ENCODE data around the gene MET. TPM values are rescaled to one million over a fixed set of nuclear protein-coding genes. Genes with fewer than 3 reads are reported as not detected.
"Not testable (repeated sequence)": the region's sequence is repeated elsewhere in the genome, so short reads cannot be mapped to it uniquely, and the experiment has no call there.

The MET gene
- total RNA-seq = 59.4 TPM

DNA sequence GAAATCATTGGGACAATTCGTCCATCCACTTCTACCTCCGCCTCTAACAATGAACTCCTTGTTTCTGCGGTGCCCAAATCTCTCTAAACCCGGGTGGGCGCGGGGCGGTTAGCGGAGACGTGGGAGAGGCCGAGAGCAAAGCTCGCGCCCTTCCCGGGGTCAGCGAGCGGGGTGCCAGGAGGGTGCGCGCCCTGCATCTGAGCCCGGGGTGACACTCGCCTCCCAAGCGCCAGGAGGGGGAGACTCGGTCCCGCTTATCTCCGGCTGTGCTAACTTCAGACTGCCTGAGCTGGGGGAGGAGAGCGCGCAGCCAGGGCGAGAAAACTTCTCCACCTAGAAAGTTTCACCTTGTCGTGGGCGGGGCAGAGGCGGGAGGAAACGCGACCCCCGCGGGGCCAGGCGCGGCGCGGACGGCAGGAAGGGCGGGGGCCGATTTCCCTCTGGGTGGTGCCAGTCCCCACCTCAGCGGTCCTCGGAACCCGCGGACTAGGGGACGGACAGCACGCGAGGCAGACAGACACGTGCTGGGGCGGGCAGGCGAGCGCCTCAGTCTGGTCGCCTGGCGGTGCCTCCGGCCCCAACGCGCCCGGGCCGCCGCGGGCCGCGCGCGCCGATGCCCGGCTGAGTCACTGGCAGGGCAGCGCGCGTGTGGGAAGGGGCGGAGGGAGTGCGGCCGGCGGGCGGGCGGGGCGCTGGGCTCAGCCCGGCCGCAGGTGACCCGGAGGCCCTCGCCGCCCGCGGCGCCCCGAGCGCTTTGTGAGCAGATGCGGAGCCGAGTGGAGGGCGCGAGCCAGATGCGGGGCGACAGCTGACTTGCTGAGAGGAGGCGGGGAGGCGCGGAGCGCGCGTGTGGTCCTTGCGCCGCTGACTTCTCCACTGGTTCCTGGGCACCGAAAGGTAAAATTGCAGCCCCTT, at the start of gene MET:
Gene MET, plus strand, starts transcription at position 516 of the 915 bp plus-strand sequence. CDS start 26,889 bp downstream, outside the sequence.
- peak; percentile 80 for DNase-seq (ENCODE audit: low spot score)

GRCh38 chr7:116626886-116627285, 45.1 kb upstream of the MET start:
- DNase-seq (ENCODE audit: low spot score) = no peak

DNA sequence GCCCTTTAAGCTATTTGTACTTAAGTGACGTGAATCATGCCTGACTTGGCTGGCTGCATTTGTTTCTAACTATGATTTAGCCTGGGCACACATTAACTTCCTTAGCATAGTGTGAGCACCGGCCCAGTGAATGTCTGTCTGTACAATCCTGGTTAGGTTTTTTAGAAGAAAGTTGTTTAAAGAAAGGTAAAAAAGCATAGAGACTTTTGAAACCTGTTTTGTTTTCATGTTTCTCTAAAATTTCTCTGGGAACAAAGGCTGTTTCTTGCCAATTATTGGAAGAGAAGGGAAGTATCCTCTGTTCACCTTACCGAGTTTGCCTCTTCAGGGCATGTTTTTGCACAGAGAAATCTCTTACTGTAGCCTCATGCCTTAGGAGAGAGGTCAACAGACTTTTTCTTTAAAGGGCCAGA, 42.9 kb upstream of the MET start:
- DNase-seq (ENCODE audit: low spot score) = peak; percentile 64

DNA sequence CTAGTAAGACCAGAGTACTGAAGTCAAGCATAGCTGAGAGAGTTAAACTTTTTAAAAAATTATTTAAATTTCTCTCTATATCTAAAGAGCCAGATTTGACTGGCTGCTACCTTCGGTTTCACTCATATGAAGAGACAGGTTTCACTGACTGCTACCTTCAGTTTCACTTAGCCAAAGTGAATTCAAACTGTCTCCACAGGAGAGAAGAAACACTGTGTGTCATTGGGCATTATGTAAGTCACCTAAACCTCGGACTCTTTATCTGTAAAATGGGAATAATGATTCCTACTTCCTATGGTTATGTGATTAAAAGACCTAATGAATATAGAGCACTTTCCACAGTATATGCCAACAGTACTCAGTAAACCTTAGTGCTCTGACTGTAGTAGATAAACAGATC, 41.6 kb upstream of the MET start:
- DNase-seq (ENCODE audit: low spot score) = no peak

- DNase-seq (ENCODE audit: low spot score) = peak; percentile 84
Observed at GRCh38 chr7:116630932-116631671, 40.9 kb upstream of the MET start.

- no peak for DNase-seq (ENCODE audit: low spot score)
Observed at GRCh38 chr7:116631676-116632075, 40.3 kb upstream of the MET start.

DNA sequence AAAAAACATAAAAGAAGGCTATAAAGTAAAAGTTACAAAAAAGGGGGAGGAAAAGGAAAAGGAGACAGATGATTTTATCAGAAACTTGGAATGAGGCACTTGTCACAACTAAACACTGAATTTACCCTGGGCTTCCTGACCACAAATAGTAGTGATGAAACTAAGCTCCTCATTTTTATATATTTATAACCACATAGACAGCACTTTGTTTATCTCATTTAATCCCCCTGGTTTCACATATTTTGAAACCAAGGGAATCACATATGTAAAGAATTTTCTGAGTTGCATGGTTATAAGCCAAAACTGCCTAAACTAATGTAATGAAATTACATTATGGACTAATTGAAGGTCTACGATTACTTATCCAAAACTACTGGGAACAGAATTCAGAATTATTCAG, 39.6 kb upstream of the MET start:
- no peak for DNase-seq (ENCODE audit: low spot score)

DNA sequence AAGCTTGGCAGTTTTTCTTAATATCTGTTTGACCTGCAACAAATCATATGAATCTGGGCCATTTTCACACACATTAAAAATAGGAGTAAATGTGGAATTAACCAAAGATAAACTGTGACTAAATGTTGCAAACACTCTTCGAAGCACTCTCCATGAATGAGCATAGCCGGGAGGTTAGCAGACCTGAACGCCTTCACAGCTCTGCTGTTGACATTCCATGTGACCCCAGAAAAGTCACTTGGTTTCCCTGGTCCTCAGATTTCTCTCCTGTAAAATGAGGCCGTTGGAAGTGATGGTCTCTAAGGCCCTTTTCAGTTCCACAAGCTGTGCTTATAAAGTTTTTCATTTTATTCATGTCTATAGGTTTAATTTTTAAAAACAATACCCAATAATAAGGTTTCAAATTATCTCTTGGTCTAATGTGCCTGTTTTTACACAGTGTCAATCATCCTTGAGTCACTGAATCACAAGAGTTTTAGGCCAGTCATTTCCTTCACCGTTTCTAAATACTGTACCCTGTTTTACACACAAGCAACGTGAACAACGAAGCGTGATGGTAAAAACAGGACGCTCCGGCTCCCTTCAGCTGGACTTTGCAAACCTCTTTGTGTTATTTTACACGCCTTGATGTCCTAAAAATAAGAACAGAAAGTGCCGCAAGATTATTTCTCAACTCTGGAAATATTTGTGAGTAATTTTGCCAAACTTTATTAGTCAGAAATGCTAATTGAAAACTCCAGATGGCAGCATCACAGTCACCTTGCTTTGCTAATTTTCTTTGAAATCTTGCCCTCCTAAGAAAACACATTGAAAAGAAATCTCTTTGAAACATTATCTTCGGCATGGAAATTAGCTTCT, 38.6 kb upstream of the MET start:
- no peak for DNase-seq (ENCODE audit: low spot score)

DNA sequence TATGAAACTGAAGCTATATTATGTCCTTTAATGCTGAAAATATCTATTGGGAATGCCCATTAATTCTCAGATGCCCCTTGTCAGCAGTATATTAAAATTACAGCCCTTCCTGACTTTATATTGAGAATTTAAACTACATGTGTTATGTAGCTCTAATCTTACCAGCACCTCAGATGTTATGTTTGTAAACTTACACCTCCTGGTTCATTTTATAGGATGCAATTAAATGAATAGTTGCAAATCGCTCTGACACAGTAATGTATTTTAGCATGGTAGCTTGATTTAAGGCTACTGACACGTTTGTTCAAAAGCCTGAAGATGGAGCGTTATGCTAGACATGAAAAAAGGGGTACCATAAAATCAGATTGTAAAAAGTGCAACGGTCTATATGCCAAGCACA, 35.0 kb upstream of the MET start:
- no peak for DNase-seq (ENCODE audit: low spot score)

DNA sequence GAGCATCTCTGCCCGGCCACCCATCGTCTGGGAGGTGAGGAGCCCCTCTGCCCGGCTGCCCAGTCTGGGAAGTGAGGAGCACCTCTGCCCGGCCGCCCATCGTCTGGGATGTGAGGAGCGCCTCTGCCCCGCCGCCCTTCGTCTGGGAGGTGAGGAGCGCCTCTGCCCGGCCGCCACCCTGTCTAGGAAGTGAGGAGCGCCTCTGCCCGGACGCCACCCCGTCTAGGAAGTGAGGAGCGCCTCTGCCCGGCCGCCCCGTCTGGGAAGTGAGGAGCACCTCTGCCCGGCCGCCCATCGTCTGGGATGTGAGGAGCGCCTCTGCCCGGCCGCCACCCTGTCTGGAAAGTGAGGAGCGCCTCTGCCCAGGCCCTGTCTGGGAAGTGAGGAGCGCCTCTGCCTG, 33.4 kb upstream of the MET start:
- not testable (repeated sequence) for DNase-seq (ENCODE audit: low spot score)

GRCh38 chr7:116641551-116642153, 30.3 kb upstream of the MET start:
- DNase-seq (ENCODE audit: low spot score) = no peak

DNA sequence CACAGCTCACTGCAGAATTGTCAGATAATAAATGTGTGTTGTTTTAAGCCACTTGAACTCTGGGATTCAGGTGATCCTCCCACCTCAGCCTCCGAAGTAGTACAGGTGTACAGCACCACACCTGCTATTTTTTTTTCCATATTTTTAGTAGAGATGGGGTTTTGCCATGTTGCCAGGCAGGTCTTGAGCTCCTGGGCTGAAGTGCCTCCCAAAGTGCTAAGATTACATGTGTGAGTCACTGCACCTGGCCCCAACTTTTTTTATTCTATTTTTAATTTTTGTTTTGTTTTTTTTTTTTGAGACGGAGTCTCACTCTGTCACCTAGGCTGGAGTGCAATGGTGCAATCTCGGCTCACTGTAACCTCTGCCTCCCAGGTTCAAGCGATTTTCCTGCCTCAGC, 28.8 kb upstream of the MET start:
- DNase-seq (ENCODE audit: low spot score) = not testable (repeated sequence)

DNA sequence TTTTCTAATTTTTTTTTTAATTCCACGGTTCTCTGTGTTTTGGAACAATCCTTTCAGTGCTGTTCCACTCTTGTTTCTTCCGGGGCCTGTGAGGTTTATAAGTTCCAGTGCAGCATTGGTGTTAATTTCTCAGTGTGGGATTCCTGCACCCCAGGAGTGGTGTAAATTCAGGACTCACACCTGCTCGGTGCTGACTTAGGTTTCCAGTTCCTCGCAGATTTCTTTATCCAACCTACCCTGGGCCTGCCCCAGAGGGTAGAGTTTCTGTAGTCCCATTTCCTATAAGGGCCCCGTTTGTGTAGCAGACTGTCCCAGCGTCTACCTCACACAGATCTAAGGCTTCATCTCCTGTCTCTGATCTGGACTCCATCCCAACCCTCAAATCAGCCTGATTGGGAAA, 27.4 kb upstream of the MET start:
- no peak for DNase-seq (ENCODE audit: low spot score)

DNA sequence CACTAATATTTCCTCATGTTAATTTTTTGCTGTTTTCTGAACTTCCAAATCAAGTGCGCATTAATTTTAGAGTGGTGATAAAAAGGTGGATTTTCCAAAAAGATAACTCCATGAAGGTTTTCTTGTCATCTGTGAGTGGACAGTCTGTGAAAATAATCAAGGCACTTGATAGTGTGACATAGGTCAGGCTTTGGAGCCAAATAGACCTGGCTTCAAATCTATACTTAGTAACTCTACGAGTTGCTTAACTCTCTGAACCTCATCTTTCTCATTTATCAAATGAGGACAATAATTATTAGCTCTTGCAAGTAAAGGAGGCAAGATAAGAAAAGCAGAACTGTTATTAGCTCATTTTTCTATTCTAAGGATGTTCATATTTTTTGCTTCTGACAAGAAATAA, 24.7 kb upstream of the MET start:
- DNase-seq (ENCODE audit: low spot score) = no peak

DNA sequence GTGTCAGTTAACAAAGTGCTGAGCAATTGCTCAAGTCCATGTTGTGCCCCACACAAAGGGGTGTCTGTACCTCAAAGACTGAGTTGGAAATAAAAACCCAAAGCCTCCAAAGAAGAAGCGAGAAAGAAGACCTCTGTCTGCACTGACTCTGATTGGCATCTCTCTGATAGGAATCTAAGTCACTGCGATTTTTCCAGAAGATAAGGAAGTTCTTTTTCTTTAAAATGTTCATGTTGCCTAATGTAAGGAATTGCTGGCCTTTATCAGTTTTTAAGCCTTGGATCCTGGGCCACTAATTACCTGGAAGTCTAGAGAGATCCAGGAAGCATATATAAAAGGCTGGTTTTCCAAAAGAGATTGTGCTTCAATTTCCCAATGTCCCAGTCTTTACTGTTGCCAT, 24.1 kb upstream of the MET start:
- DNase-seq (ENCODE audit: low spot score) = no peak

GRCh38 chr7:116650436-116650835, 21.6 kb upstream of the MET start:
- no peak for DNase-seq (ENCODE audit: low spot score)

DNA sequence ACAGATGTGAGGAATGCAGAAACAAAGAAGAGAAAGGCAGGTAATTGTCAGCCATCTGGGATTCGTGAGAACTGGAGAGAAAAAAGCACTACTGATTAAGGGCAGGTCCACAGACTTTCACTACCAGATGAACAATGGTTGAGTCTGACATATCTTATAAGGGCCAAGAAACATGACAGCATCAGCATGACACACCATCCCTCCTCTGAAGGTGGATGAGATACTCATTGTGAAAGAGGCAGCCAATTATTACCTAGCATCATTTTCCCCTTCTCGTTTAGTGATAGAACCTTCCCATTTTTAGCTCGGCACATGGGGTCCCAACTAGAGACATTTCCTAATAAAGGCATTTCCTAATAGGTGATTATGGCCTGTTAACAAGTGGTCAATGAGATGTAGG, 19.2 kb upstream of the MET start:
- DNase-seq (ENCODE audit: low spot score) = no peak

DNA sequence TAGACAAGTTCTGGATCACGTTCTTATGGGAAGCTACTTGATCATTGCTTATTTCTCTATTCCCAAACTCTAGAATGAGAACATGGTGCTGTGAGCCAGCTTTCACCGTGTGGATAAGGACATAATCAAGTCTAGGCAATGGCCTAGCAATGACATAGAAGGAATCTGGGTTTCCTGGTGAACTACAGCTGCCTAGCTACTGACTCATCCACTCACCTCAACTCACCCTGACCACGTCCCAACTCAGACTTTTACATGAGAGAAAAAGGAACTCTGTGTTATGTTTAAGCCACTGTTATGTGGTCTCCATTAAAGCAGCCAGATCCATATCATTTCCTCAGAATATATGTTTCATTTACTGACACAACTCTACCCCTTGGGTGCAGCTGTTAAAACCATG, 18.8 kb upstream of the MET start:
- DNase-seq (ENCODE audit: low spot score) = no peak

DNA sequence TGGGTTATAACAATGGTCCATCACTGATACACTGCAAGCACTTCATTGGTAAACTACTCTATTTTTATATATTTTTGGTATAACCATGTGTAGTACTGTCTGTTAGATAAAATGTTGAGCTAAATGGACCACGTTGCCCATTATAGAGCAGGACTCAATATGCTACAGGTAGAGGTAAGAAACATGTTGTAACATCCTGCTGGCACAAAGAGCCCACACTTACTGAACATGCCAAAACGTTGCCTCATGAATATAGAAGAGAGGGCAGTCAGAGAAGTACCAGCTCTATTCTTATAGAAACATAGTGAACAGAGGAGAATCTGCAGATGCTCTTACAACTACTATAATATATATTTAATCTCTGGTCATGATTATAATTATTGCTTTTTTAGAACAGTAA, 18.4 kb upstream of the MET start:
- DNase-seq (ENCODE audit: low spot score) = no peak

DNA sequence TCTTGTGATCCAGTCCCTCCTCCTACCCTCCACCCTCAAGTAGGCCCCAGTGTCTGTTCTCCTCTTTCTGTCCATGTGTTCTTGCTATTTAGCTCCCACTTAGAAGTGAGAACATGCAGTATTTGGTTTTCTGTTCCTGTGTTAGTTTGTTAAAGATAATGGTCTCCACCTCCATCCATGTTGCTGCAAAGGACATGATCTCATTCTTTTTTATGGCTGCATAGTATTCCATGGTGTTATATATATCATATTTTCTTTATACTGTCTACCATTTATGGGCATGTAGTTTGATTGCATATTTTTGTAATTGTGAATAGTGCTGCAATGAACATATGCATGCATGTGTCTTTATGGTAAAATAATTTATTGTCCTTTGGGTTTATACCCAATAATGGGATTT, 12.7 kb upstream of the MET start:
- not testable (repeated sequence) for DNase-seq (ENCODE audit: low spot score)

- no peak for DNase-seq (ENCODE audit: low spot score)
Observed at GRCh38 chr7:116661865-116662264, 10.1 kb upstream of the MET start.

GRCh38 chr7:116663744-116664143, 8.3 kb upstream of the MET start:
- DNase-seq (ENCODE audit: low spot score) = no peak
